ENCODE data around the gene MAP3K20. TPM values are rescaled to one million over a fixed set of nuclear protein-coding genes. Genes with fewer than 3 reads are reported as not detected.
"Not testable (repeated sequence)": the region's sequence is repeated elsewhere in the genome, so short reads cannot be mapped to it uniquely, and the experiment has no call there.

Gene MAP3K20
- total RNA-seq, 4 donors from 2014 or later = 24.7 to 40.2 (median 33.8) TPM

DNA sequence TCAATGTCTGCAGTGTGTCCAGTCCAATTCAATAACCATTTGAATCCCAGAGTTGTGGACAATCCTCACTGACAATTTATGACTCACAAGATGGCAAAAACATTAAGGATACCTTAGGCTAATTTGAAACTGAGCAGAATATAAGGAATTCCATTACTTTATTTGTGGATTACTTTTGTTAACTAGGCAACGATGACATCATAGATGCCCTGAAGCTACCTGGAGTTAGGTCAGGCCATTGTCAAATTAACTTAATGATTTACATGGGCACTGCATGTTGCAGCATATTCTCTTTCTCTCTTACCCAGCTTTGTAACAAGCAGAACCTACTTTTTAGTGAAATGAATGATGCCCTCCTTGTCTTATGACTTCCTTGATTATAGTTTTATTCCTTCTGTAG is 179.0 kb downstream of the MAP3K20 start:
- TF ChIP-seq, protein P1, sequence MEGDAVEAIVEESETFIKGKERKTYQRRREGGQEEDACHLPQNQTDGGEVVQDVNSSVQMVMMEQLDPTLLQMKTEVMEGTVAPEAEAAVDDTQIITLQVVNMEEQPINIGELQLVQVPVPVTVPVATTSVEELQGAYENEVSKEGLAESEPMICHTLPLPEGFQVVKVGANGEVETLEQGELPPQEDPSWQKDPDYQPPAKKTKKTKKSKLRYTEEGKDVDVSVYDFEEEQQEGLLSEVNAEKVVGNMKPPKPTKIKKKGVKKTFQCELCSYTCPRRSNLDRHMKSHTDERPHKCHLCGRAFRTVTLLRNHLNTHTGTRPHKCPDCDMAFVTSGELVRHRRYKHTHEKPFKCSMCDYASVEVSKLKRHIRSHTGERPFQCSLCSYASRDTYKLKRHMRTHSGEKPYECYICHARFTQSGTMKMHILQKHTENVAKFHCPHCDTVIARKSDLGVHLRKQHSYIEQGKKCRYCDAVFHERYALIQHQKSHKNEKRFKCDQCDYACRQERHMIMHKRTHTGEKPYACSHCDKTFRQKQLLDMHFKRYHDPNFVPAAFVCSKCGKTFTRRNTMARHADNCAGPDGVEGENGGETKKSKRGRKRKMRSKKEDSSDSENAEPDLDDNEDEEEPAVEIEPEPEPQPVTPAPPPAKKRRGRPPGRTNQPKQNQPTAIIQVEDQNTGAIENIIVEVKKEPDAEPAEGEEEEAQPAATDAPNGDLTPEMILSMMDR (IDR thresholded peaks at IDR 0.05) = no peak
- TF ChIP-seq EP300 (IDR thresholded peaks at IDR 0.05; ENCODE audit: low read depth) (no peak), POLR2AphosphoS5 (IDR thresholded peaks at IDR 0.05) (no peak), POLR2A (IDR thresholded peaks at IDR 0.05) (no peak)
- H3K27ac ChIP-seq = no peak overlapping the region
- no peaks in the 10 kb centered on the region for H3K36me3 ChIP-seq
- in situ Hi-C loops (cut with MboI; ENCODE audit: low pct_ligation_motif_present in 1 of 4, low pct_unique_long_range_greater_than_20kb in 1 of 4, low sequenced_read_pairs in 3 of 4) = no loop called here
- no peaks in the 10 kb centered on the region for H3K4me1 ChIP-seq
- H3K4me3 ChIP-seq = no peak overlapping the region
- intact Hi-C loops (cut with DNase I; ENCODE audit: low total_unique reads) = no loop called here
- H3K27me3 ChIP-seq = no peaks in the 10 kb centered on the region
- H3K9me3 ChIP-seq = no peaks in the 10 kb centered on the region
- 97 to 100% methylated on average over 1 of the region's 1 CpG for WGBS, 2 donors (ENCODE audit: low coverage in 1 of 2)
- DNase-seq = no peak

DNA sequence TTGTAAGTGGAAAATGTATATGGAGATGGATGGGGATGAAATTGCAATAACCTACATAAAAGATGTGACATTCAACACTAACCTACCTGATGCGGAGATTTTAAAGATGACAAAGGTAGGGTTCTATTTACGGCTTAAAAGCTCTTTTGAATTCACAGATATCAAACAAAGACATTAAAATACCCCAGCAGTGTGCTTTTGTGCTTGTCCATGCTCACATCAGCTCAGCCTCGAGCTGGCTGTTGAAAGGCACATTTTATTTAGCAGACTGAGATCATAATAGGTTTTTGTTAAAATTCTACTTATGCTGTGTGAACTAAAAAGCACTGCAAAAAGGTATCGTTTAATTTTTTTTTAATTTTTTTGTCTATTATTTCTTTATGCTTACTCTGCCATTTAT is 183.1 kb downstream of the MAP3K20 start:
- no peaks in the 10 kb centered on the region for H3K9me3 ChIP-seq
- 89% methylated on average over 3 to 4 of the region's 4 CpGs for WGBS, 2 donors (ENCODE audit: low coverage in 1 of 2)
- no peaks in the 10 kb centered on the region for H3K27me3 ChIP-seq
- intact Hi-C loops (cut with DNase I; ENCODE audit: low total_unique reads) = no loop called here
- in situ Hi-C loops (cut with MboI; ENCODE audit: low pct_ligation_motif_present in 1 of 4, low pct_unique_long_range_greater_than_20kb in 1 of 4, low sequenced_read_pairs in 3 of 4) = no loop called here
- DNase-seq = no peak
- TF ChIP-seq POLR2AphosphoS5 (IDR thresholded peaks at IDR 0.05) (no peak), POLR2A (IDR thresholded peaks at IDR 0.05) (no peak), EP300 (IDR thresholded peaks at IDR 0.05; ENCODE audit: low read depth) (no peak)
- TF ChIP-seq, protein P1 (IDR thresholded peaks at IDR 0.05) = no peak
- H3K36me3 ChIP-seq = no peaks in the 10 kb centered on the region
- H3K4me1 ChIP-seq = no peaks in the 10 kb centered on the region
- no peak overlapping the region for H3K4me3 ChIP-seq
- no peak overlapping the region for H3K27ac ChIP-seq

DNA sequence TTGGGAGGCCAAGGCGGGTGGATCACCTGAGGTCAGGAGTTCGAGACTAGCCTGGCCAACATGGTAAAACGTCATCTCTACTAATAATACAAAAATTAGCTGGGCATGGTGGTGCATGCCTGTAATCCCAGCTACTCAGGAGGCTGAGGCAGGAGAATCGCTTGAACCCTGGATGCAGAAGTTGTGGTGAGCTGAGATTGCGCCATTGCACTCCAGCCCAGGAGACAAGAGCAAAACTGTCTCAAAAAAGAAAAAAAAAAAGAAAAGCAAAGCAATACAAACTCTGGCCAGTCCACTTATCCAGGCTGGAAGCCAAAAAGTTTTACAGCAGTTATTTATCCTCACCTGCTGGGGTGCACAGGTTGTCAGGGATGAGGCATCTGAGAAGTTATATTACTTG is 186.7 kb downstream of the MAP3K20 start:
- H3K27me3 ChIP-seq; intact Hi-C loops (cut with DNase I; ENCODE audit: low total_unique reads); H3K4me3 ChIP-seq; H3K27ac ChIP-seq; in situ Hi-C loops (cut with MboI; ENCODE audit: low pct_ligation_motif_present in 1 of 4, low pct_unique_long_range_greater_than_20kb in 1 of 4, low sequenced_read_pairs in 3 of 4); H3K4me1 ChIP-seq; H3K36me3 ChIP-seq; DNase-seq; H3K9me3 ChIP-seq: not testable (repeated sequence)
- WGBS, 2 donors (ENCODE audit: low coverage in 1 of 2) = 71 to 78% methylated on average over 3 to 5 of the region's 5 CpGs

DNA sequence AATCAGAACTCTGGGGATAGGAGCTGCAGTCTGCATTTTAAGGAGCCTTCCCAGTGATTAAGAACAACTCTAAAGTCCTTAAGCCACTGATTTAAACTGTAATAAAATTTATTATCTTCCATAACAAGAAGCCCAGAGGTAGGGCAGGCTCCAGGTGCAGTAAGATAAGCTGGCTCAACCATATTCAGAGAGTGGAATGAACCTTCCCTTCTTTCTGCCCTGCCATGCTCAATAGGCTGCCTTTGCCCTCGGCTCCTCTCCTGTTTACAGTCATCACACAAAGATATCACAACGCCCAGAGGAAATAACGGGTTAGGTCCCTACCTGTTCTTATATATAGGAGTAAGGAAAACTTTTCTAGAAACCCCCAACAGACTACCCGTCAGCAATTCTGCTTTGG is 188.5 kb downstream of the MAP3K20 start:
- no peaks in the 10 kb centered on the region for H3K9me3 ChIP-seq
- TF ChIP-seq POLR2A (IDR thresholded peaks at IDR 0.05) (no peak), EP300 (IDR thresholded peaks at IDR 0.05; ENCODE audit: low read depth) (no peak), POLR2AphosphoS5 (IDR thresholded peaks at IDR 0.05) (no peak)
- TF ChIP-seq, protein P1 (IDR thresholded peaks at IDR 0.05) = no peak
- intact Hi-C loops (cut with DNase I; ENCODE audit: low total_unique reads) (no loop called here), in situ Hi-C loops (cut with MboI; ENCODE audit: low pct_ligation_motif_present in 1 of 4, low pct_unique_long_range_greater_than_20kb in 1 of 4, low sequenced_read_pairs in 3 of 4) (no loop called here)
- WGBS, 2 donors (ENCODE audit: low coverage in 1 of 2) = 54 to 64% methylated on average over 4 of the region's 4 CpGs
- no peak overlapping the region for H3K27ac ChIP-seq
- DNase-seq = no peak
- peaks cover 0 to 5% (median 0%) of the 10 kb centered on the region in 4 donors for H3K4me1 ChIP-seq
- H3K4me3 ChIP-seq = no peak overlapping the region
- no peaks in the 10 kb centered on the region for H3K27me3 ChIP-seq
- H3K36me3 ChIP-seq = peaks cover 0 to 4% (median 0%) of the 10 kb centered on the region in 4 donors

All from transverse colon (tissue), 4 donors.